Ovary (tissue), 9 donors: ENCODE measurements around the gene CTSK. TPM values are rescaled to one million over a fixed set of nuclear protein-coding genes. Genes with fewer than 3 reads are reported as not detected.
"Not testable (repeated sequence)": the region's sequence is repeated elsewhere in the genome, so short reads cannot be mapped to it uniquely, and the experiment has no call there.

Experiments used
- DNase-seq, 5 donors: peaks; one replicate each; pipeline ENCODE4 v3.0.0-alpha.2; 2019 to 2020
- H3K27ac ChIP-seq, 2 donors: fragments of 200-600 bp; one replicate each; pipeline versions ENCODE4 v1.5.1 to v1.8.0; 2019 to 2022
- H3K27me3 ChIP-seq: fragments of 200-600 bp; one replicate; pipeline ENCODE4 v1.8.0; 2022
- H3K36me3 ChIP-seq: fragments of 200-600 bp; sonication (generic); one replicate; pipeline ENCODE4 v1.5.1; 2019
- H3K4me1 ChIP-seq: one replicate; pipeline ENCODE4 v1.8.1; 2013; ENCODE audit warnings: mild to moderate bottlenecking, moderate library complexity; ENCODE audit not compliant: insufficient read depth
- H3K4me3 ChIP-seq: fragments of 200-600 bp; sonication (generic); one replicate; pipeline ENCODE4 v1.5.1; 2017
- H3K9me3 ChIP-seq, 2 donors: fragments of 200-600 bp in 1 of 2; sonication (generic) in 1 of 2; one replicate each; pipeline versions ENCODE4 v1.5.1 to v1.8.1; 2013 to 2019; ENCODE audit warnings: mild to moderate bottlenecking in 1 of 2, moderate library complexity in 1 of 2
- CTCF ChIP-seq, 3 donors: fragments of 450-650 bp in 2 of 3; fragments of 200-600 bp in 1 of 3; IDR thresholded peaks; one replicate each; pipeline versions ENCODE4 v1.5.1 to v1.8.0; 2016 to 2022; ENCODE audit warnings: antibody characterized with exemption in 3 of 3, mild to moderate bottlenecking in 1 of 3
- EP300 ChIP-seq: sonication (generic); formaldehyde crosslinking; IDR thresholded peaks from one replicate; pipeline ENCODE4 v1.6.1; 2017; ENCODE audit warnings: antibody characterized with exemption
- POLR2A ChIP-seq: fragments of 450-650 bp; IDR thresholded peaks from one replicate; pipeline ENCODE4 v1.6.1; 2017; ENCODE audit warnings: antibody characterized with exemption, mild to moderate bottlenecking, moderate library complexity
- WGBS, 3 donors: extraction: QIAGEN DNeasy Blood & Tissue Kit in 1 of 3; methylation state at CpG; one replicate each; pipeline versions ENCODE4 v1.1.5 to v1.1.7; 2013 to 2017; 5-methylcytosine and 5-hydroxymethylcytosine counted together
- intact Hi-C, 4 donors: fragments of 100-400 bp; cut with DNase I; formaldehyde crosslinking; loops; one replicate each; pipeline versions ENCODE4 v1.11.0 to v1.15.1; 2022 to 2023
- polyA plus RNA-seq, 2 donors: library from polyadenylated mRNA; stranded (reverse); fragments of 200-250 nt in 1 of 2; fragments of 350-450 nt in 1 of 2; fragmentation: Illumina TruSeq in 1 of 2; extraction: RNeasy Lipid Tissue Mini Kit (QIAGEN cat#74804) in 1 of 2; gene quantifications; one replicate each; pipeline ENCODE4 v1.2.3, GENCODE V29; 2013 to 2014
- total RNA-seq, 7 donors: library from RNA; depleted of rRNA in 2 of 7; stranded (reverse); fragments of >200 nt in 2 of 7; fragmentation: NEBNext Ultra II Directional in 3 of 7; extraction: Animal tissue kit (Norgen Biotek cat#: 25700) in 3 of 7; gene quantifications; one replicate each; pipeline versions ENCODE4 v1.1.0 to v1.2.4, GENCODE V29; 2016 to 2023
- donor health status: DM: no; HTN: no; CAD: no; lungs with moderate emphysema.
- donor health status: DM: no; HTN: no; CAD: no.
- donor health status: Bipolar disorder and iron deficiency.
- donor health status: DM: yes; HTN: yes; CAD: no.
- donor health status: DM: no; HTN: no; CAD: no.
- donor health status: DM: yes; HTN: yes; CAD: no.

CTSK gene
- total and polyA plus RNA-seq, 9 donors = 35.6 to 254 (median 80.3) TPM

- no peaks in the 10 kb centered on the region for H3K27me3 ChIP-seq
- 48 to 53% (median 53%) methylated on average over 4 of the region's 4 CpGs for WGBS, 3 donors
- intact Hi-C loops = no loop called here
- no peaks in the 10 kb centered on the region for H3K36me3 ChIP-seq
- DNase-seq = no peak
- H3K4me3 ChIP-seq = no peak overlapping the region
- no peak overlapping the region for H3K27ac ChIP-seq
- H3K9me3 ChIP-seq = no peaks in the 10 kb centered on the region
- TF ChIP-seq EP300 (no peak), CTCF (IDR thresholded peaks at IDR 0.05) (no peak), POLR2A (no peak)
- H3K4me1 ChIP-seq = no peaks in the 10 kb centered on the region
Observed at GRCh38 chr1:150798525-150798924, 9.5 kb downstream of the CTSK start.

- Histone ChIP-seq H3K36me3 (no peaks in the 10 kb centered on the region), H3K4me1 (no peaks in the 10 kb centered on the region), H3K4me3 (no peak overlapping the region), H3K27me3 (no peaks in the 10 kb centered on the region), H3K9me3 (no peaks in the 10 kb centered on the region), H3K27ac (no peak overlapping the region)
- no peak for DNase-seq
- intact Hi-C loops = no loop called here
- WGBS, 3 donors = 85 to 88% (median 88%) methylated on average over 3 of the region's 3 CpGs
- TF ChIP-seq EP300 (no peak), CTCF (IDR thresholded peaks at IDR 0.05) (no peak), POLR2A (no peak)
Observed at GRCh38 chr1:150796374-150796773, 11.7 kb downstream of the CTSK start.

DNA sequence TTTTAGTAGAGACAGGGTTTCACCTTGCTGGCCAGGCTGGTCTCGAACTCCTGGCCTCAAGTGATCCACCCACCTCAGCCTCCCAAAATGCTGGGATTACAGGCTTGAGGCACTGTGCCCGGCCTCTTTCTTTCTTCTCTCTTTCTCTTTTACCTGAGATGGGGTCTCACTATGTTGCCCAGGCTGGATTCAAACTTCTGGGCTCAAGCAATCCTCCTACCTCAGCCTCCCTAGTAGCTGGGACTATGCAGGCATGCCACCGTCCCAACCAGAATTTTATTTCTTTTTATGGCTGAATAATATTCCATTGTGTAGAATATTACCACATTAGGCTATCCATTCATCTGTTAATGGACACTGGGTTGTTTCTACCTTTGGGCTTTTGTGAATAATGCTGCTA, 14.3 kb downstream of the CTSK start:
- intact Hi-C loops, H3K4me1 ChIP-seq, H3K27ac ChIP-seq, DNase-seq, H3K36me3 ChIP-seq, H3K27me3 ChIP-seq, H3K4me3 ChIP-seq, H3K9me3 ChIP-seq: not testable (repeated sequence)
- 94 to 97% (median 96%) methylated on average over 3 of the region's 3 CpGs for WGBS, 3 donors

DNA sequence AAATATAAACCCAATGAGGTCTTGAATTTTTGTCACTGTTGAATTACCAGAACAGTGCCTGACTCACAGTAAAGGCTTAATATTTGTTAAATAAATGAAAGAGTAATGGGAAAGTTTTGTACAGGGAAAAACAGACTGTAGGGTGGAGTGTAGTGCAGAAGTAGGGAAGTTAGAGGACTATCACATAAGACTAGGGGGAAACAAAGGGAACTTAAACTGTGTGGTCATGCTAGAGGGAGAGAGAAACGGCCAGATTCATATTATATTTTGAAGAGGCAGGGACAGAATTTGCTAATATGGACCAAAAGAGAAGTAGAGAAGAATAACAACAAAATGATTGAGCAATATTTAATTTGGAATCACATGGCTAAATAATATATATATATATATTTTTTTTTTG, 14.8 kb downstream of the CTSK start:
- H3K9me3 ChIP-seq = no peaks in the 10 kb centered on the region
- H3K4me1 ChIP-seq = peaks cover 4% of the 10 kb centered on the region
- H3K27ac ChIP-seq = no peak overlapping the region
- DNase-seq = no peak
- no peaks in the 10 kb centered on the region for H3K27me3 ChIP-seq
- no peak overlapping the region for H3K4me3 ChIP-seq
- H3K36me3 ChIP-seq = no peaks in the 10 kb centered on the region
- intact Hi-C loops = no loop called here
- TF ChIP-seq POLR2A (no peak), EP300 (no peak), CTCF (IDR thresholded peaks at IDR 0.05) (no peak)
- 73 to 84% (median 78%) methylated on average over 1 of the region's 1 CpG for WGBS, 3 donors

DNA sequence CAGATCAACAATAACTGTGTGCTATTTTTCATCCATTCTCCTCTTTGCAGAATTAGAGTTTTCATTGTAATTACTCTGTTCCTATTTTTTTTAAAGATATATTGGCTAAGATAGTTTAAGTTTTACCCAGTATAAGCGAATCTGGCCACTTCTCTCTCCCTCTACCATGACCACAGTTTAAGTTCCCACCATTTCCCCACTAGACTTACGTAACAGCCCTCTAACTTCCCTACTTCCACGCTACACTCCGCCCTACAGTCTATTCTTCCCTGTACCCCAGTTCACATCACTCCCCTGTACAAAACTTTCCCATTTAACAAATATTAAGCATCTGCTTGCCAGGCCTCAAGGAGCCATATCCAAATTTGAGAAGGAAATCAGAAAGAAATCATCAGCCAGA, 16.5 kb downstream of the CTSK start:
- TF ChIP-seq CTCF (IDR thresholded peaks at IDR 0.05) (no peak), POLR2A (no peak), EP300 (no peak)
- 96 to 98% (median 96%) methylated on average over 4 of the region's 4 CpGs for WGBS, 3 donors
- no peak overlapping the region for H3K4me3 ChIP-seq

More for the DNA sequence above, 16.5 kb downstream of the CTSK start:
- intact Hi-C loops = no loop called here
- Histone ChIP-seq H3K27ac (no peak overlapping the region), H3K4me1 (peaks cover 4% of the 10 kb centered on the region), H3K9me3 (no peaks in the 10 kb centered on the region), H3K27me3 (no peaks in the 10 kb centered on the region), H3K36me3 (no peaks in the 10 kb centered on the region)
- no peak for DNase-seq
